GM21447 (cell line): ENCODE results near the gene NDUFS1.
A peak's percentile ranks its signal among the peaks of the same experiment; 100 is the strongest.
"Not testable (repeated sequence)": the region's sequence is repeated elsewhere in the genome, so short reads cannot be mapped to it uniquely, and the experiment has no call there.

Experiments
- ATAC-seq: cut with Tn5 transposase; IDR thresholded peaks from one replicate; pipeline ENCODE4 v1.9.1; 2021; ENCODE audit not compliant: unreplicated experiment

Gene NDUFS1

DNA sequence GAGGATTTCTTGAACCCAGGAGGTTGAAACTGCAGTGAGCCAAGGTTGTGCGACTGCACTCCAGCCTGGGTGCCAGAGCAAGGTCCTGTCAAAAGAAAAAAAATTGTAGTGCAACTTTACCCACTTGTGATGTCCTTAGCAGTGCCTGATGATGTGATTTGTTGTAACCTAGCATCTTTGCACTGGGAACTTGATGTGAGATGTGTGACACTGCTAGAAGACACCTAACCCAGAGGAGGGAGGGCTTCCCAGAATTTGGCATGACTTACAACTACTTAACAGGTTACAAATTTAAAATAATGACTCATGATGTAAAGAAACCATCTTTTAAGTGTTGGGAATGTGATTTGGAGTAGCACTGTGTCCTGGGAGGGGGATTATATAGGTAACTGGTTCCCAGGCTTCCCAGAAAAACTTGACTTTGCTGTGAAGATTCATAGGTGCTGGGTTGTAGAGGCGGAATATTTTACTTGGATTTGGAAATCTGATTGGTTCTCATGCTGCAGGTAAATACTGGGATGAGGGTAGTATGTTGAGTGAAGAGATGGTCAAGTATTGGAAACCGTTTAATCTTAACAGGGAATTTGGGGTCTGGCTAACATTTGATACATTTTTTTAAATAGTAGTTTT lies 4.1 kb upstream of the NDUFS1 start:
- ATAC-seq: no peak

DNA sequence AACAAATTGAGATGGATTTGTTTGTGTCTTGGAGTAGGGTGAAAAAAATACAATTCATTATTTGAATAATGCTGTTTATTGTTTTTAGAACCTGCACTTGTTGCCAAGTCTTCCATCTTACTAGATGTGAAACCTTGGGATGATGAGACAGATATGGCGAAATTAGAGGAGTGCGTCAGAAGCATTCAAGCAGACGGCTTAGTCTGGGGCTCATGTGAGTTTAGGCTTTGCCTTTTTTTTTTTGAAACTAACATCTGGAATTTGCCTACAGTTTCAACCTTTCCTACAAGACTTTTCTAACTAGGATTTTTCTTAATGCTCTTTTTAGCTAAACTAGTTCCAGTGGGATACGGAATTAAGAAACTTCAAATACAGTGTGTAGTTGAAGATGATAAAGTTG lies 3.2 kb upstream of the NDUFS1 start:
- not testable (repeated sequence) for ATAC-seq

DNA sequence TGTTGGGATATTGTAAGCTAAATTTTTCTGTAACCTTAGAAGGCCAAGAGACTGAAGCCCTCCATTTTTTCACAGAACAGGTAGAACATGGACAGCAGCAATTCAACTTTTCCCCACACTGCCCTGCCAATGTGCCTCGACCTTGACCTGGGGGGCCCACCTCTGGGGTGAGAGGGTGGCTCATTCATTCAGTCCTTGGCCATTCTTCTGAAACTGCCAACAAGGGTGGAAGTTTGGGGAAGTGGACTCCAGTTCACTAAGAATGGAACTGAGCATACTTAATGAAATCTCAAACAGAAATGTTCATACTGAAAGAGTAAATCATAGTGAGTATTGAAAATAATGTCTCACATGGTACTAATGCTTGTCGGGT lies 1.5 kb upstream of the NDUFS1 start:
- ATAC-seq: no peak

DNA sequence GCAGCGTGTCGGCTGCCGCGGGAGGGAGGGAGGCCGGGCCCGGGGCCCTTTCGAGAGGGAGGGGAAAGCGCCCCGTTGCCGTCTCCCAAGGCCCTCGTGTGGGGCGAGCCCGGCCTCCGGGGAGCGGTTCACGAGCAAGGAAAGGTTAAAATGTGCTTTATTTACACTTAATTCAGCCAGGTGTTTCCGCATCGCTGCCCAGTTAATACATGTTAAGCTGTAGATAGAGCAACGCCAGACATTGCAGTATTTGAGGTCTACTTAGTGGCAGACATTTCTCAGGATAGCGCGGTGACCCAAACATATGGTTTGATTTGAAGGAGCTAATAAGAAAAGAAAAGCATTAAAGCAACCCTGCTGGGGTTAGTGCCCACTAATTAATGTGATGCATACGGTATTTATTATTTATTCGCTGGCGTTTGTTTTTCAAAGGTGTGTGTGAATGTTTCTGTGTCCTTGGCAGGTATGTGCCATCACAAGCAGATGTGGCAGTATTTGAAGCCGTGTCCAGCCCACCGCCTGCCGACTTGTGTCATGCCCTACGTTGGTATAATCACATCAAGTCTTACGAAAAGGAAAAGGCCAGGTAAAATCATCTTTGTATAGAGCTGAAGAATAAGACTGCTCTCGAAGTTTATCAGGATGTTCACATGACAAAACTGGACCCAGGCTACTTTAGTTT lies 1.0 kb upstream of the NDUFS1 start:
- peak; percentile 42 for ATAC-seq

DNA sequence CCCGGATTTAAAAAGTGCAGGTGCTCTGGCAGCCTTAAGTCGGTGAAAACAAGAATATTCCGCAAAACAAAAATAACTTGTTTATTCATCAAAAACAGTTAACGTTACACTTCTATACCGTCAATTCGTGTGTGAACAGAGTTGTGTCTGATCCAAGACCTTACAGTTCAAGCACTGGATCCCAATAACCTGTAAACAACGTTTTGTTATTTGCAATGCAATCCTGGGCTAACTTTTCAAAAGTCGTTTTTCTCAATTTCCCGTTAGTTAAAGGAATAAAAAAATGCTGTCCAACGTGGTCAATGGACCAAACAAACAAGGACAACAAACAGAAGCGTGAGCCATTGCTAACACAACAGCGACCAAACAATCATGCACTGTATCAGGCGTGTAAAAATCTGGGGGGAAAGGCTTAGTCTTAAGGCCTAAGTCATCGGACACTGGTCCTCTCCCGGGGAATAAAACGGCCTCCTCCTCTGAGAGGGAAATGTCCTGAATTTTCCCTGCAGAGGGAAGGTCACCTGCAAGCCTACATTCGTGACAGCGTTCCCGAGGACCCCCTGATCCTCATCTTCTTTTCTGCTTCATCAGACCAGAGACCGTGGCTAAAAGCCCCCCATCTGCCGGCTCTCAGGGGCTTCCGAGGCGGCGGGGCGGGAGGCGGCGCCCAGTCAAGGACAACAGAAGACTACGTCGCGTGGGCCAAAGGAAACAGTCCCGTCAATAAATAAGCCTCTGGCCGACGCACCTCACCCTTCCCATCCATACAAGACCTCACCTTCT lies 490 bp downstream of the NDUFS1 start:
- ATAC-seq: peak; percentile 8

DNA sequence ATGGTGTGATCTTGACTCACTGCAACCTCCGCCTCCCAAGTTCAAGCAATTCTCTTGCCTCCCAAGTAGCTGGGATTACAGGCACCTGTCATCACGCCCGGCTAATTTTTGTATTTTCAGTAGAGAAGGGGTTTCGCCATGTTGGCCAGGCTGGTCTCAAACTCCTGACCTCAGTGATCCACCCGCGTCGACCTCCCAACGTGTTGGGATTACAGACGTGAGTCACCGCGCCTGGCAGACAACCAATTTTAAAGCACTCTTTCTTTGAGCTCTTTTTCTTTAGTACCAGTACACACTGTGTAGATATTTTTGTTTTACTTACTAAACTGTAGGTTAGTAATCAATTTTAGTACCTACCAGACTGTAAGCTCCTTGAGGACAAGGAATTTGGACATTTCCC lies 2.2 kb downstream of the NDUFS1 start:
- ATAC-seq: not testable (repeated sequence)

DNA sequence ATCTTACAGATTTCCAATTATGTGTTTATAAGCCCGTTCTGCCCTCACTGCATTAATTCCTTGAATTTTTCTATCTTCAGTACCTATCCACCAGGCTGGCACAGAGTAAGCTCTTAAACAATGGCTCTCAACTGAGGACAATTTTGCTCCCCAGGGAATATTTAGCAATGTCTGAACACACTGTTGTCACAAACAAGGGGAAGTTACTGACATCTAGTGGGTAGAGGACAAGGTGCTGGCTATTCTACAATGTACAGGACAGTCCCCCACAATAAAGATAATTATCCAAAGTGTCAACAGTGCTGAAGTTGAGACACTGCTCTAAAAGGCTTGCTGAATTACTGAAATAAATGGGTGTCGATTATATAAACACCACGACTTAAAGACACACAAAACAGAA lies 5.0 kb downstream of the NDUFS1 start:
- ATAC-seq: peak; percentile 52

DNA sequence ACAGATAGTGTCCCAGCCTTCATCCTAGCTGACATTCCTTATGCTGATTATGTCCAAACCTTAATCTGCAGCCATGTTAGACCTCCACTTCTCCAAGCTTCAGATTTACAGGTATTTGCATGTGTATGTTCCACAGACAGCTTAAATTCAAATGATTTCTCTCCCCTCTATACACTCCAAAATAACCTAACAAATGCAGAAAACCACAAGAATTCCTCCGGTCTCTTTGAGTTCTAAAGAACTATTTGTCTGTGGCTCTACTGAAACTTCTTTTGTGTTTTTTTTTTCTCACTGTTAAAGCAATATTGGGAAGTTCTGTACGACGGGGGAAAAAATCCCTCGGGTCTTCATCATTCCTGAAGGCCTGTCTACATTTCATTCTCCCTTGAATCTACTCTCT lies 8.6 kb downstream of the NDUFS1 start:
- ATAC-seq: no peak

DNA sequence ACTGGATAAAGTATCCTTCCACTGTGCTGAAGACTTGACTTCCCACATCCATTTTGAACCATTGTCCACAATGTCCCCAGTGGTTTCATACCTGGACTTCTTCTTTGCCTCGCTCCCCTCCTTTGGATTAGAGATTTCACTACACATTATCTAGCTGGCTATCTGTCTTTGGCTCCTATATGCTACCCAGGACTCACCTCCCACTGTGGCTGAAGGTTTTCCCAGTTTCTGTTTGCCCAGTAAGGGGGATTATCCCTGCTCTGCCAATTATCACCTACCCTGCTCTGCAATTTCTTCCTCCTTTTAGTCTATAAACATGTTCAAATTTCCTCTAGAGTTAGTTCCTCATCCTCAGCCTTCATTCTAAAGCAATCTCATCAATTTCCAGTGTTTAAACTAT lies 9.1 kb downstream of the NDUFS1 start:
- ATAC-seq: no peak

DNA sequence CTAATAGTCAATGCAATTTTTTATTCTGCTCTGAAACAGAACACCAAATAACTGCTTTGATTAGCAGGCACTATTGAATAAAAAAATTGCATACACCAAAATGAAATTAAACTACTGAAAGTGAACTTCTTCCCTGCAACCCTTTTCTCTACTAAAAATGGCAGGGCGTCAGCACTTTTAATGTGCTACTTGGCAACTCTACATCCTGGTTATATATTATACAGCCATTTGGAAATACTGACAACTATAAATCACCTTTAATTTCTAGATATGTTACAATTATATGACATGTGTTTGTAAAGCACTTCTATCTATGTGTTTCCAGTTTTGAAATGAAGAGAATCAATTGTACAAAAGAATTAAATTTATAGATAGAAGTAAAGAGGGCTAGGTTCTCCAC lies 9.9 kb downstream of the NDUFS1 start:
- no peak for ATAC-seq

DNA sequence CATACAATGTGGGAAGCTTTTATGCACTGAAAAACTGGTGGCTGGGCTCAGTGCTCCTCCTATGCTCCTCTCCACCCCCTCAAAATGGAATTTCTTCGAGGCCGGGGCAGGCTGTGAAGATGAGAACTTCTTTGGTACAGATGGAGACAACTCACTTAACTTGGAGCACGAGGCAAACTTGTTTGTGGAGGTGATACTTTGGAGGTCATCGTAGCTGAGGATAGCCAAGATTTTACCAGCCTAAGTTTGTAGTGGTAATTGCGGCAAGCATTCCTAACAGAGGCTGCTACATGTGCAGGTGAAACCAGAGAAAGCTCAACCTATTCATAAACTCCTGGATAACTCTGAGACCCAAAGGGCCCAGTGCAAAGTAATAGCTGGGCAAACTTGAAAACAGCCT lies 13.6 kb downstream of the NDUFS1 start:
- no peak for ATAC-seq

DNA sequence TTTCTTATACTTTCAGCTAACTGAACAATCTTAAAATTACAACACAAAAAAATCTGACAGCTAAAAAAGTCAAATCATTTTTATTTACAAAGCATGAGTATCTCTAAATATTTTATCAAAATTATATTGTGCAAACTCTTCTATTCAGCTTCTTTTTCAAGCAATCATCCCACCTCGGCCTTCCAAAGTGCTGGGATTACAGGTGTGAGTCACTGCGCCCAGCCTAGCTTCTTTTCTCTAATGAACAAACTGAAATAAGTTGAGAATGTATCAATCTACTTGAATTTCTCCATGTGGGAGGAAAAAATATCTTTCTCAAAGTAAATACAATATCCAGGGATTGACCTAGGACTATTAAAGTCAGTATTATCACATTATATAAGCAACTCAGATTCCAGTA lies 14.9 kb downstream of the NDUFS1 start:
- ATAC-seq: no peak

DNA sequence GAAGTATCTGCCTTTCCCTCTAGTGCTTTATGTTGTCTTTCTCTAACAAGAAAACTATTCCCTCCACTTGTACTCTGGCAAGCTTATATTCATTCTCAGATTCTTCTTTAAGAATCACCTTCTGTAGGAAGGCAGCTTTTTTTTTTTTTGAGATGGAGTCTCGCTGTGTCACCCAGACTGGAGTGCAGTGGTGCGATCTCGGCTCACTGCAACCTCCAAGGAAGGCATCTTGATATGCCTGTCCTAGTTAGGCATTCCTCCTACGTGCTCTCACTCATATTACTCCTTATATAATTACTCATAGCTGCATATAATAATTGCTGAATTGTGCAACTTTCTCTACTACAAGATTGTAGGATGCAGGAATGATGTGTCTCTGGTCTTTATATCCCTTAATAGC lies 15.8 kb downstream of the NDUFS1 start:
- no peak for ATAC-seq

DNA sequence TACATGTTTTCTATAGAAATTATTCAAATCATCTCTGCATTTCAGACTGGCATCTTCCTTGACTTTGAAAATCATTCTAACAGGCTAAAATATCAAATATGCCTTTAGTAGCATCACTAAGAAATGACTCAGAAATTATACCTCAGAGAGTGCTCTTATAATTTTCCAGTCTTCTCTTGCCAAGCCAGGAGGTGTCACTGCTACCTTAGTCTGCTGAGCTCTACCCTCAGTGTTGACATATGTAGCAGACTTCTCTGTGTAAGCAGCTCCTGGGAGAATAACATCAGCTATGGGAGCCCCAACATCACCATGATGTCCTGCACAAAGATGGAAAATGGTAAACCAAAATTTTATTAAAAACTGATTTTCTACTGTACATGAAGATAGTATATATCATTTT lies 31.6 kb downstream of the NDUFS1 start:
- ATAC-seq: no peak

DNA sequence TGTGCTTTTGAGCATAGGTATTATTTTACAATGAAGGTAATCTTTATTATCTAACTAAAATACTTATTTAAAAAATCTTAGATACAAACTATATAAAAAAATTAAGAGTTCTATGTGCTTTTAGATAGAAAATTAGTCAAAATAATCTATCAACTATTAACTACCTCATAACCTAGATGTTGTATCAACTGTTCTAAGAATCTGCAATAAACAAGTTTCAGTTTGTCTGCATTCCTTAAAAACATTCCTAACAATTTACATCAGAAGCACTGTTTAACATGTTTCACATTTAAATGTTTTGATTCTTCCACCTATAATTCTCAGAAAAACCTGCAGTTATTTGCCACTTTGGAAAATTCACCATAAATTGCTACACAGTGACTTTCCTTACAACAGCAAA lies 33.3 kb downstream of the NDUFS1 start:
- ATAC-seq: no peak

DNA sequence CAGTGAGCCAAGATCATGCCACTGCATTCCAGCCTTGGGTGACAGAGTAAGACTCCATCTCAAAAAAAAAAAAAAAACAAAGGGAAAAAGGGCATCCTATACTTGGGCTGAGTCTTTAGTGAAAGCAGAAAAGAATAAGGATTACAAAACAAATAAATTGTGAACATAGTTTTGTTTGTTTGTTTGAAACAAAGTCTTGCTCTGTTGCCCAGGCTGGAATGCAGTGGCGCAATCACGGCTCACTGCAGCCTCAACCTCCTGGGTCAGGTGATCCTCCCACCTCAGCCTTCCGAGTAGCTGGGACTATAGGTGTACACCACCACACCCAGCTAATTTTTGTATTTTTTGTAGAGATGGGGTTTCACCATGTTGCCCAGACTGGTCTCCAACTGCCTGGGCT lies 36.7 kb downstream of the NDUFS1 start:
- ATAC-seq: not testable (repeated sequence)

DNA sequence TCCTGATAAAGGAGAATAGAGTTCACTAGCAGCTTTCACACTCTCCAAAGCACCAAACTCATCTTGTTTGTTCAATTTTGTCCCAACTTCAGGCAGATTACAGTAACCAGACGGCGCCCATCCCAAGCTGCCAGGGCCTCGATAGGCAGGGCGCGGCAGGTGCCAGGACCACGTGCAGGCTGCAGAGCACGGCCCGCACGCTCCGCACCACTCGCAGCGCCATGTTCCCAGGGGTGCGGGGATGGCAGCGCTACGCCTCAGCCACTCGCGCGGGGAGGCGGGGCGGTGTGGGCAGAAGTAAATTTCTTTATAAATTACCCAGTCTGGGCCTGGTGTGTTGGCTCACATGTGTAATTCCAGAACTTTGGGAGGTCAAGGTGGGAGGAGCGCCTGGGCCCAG lies 43.0 kb downstream of the NDUFS1 start:
- ATAC-seq: no peak

DNA sequence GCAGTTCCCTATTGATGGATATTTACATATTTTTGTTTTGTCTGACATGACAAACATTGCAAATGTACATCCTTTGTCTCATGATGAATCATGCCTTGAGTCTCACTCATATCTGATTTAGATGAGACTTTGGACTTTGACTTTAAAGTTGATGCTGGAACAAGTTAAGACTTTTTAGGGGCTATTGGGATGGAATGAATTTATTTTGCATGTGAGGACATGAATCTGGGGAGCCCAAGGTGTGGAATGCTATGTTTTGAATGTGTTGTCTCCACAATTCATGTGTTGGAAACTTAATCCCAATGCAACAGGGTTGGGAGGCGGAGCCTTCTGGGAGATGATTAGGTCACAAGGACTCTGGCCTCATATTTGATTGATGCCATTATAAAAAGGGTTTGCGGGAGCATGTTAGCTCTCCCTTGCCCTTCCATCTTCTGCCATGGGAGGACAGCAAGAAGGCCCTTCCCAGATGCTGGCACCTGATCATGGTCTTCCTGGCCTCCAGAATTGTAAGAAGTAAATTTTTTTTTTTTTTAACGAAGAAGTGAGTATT lies 44.1 kb downstream of the NDUFS1 start:
- no peak for ATAC-seq

DNA sequence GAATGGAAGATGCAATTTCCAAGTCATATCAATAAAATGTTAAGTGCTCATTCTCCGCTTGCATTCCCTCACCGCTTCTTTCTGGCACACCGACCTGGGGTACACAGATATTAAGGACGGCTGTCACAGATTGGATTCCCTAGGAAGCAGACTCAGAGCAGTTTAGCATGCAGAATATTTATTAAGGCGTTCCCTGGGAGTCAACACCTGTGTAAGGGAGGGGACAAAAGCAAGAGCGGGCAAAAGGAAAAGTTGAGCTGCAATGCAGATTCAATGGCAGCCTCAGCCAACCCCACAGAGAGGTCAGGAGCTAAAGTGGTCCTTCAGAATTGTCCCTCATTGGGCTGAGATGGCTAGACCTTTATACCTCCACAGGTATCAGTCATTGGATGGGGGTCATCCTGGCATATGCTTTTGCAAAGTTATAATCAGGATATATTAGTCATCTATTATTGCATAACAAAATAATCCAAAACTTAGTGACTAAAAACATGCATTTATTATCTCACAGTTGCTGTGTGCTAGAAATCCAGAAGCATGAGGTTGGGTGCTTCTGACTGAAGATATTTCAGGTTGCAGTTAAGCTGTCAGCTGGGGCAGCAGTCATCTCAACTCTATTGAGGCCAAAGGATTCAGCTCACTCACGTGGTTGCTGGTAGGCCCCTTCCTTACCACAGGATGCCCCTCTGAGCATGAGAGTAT lies 46.2 kb downstream of the NDUFS1 start:
- no peak for ATAC-seq

DNA sequence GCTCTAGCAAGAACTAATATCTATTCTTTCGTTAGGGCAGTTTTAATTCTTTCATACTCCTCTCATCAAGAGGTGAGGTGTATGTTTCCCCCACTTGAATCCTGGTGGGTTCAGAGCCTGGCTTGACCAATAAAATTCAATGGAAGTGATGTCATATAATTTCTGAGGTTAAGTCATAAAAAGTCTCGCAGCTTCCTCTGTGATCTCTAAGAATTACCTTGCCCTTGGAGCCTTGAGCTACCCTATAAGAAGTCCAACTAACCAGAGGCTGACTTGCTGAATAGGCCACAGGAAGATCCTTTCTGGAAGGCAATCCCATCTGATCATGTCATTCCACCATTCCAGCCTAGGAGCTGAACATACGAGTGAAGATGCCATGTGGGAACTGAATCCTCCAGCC lies 47.1 kb downstream of the NDUFS1 start:
- no peak for ATAC-seq

DNA sequence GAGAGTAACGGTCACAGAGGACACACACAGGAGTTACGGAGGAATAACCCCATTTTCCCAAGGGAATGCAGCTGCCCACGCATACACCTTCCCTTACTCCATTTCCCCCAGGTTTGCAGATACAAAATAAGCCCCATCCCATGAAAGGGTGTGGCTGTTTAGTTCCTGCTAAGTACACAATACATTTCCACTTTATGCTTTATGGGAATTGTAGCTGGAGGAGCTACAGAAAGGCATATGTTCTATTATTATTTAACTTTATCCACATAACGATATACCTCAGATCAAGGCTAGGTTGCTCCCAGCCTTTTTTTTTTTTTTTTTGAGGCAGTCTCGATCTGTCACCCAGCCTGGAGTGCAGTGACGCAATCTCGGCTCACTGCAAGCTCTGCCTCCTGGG lies 50.5 kb downstream of the NDUFS1 start:
- no peak for ATAC-seq
